SK-N-SH (cell line): ENCODE data around the gene SNCAIP.

ENCODE experiments used
- GABPA ChIP-seq: IDR thresholded peaks from 2 replicates; pipeline ENCODE4 v1.4.0; 2012; ENCODE audit warnings: low read depth, mild to moderate bottlenecking
- MAX ChIP-seq: IDR thresholded peaks from 2 replicates; pipeline ENCODE4 v1.4.0; 2012; ENCODE audit warnings: low read depth
- RXRA ChIP-seq: IDR thresholded peaks from 2 replicates; pipeline ENCODE4 v1.4.0; 2012; ENCODE audit warnings: low read depth, mild to moderate bottlenecking, borderline replicate concordance
- SIN3A ChIP-seq: IDR thresholded peaks from 2 replicates; pipeline ENCODE4 v1.6.1; 2012; ENCODE audit warnings: low read depth, mild to moderate bottlenecking, low read length, moderate library complexity, borderline replicate concordance
- TF ChIP-seq, protein P1 (sequence below): fragments of 200-600 bp; sonication (generic); IDR thresholded peaks from 2 replicates; pipeline ENCODE4 v1.6.1; 2017; ENCODE audit warnings: antibody characterized with exemption, mild to moderate bottlenecking, moderate library complexity

DNA sequence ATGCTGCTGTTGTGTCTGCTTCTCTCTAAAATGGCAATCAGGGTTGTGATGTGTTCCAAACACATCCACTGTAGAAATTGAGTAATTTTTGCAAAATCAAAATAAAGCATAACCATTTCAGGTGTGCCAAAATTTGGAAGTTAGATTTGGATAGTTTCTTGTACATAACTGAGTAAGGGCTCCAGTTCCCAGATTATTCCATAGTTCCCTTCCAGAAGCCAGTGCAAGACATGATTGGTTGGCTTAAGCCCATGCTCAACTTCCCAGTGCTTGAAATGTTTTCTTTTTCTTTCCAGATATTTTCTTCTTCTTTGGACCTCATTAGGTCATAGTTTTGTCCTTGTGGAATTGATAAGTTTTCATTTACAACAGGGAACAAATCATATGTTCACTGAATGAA, 64.2 kb downstream of the SNCAIP start:
- TF ChIP-seq MAX (no peak), SIN3A (no peak), RXRA (no peak), GABPA (no peak)
- TF ChIP-seq, protein P1, sequence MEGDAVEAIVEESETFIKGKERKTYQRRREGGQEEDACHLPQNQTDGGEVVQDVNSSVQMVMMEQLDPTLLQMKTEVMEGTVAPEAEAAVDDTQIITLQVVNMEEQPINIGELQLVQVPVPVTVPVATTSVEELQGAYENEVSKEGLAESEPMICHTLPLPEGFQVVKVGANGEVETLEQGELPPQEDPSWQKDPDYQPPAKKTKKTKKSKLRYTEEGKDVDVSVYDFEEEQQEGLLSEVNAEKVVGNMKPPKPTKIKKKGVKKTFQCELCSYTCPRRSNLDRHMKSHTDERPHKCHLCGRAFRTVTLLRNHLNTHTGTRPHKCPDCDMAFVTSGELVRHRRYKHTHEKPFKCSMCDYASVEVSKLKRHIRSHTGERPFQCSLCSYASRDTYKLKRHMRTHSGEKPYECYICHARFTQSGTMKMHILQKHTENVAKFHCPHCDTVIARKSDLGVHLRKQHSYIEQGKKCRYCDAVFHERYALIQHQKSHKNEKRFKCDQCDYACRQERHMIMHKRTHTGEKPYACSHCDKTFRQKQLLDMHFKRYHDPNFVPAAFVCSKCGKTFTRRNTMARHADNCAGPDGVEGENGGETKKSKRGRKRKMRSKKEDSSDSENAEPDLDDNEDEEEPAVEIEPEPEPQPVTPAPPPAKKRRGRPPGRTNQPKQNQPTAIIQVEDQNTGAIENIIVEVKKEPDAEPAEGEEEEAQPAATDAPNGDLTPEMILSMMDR, result no peak
